HG03025 (cell line): ENCODE data around the gene DNAJB8.

Experiments used
- ATAC-seq: cut with Tn5 transposase; IDR thresholded peaks from one replicate; pipeline ENCODE4 v1.9.1; 2021; ENCODE audit warnings: mild to moderate bottlenecking, moderate library complexity; ENCODE audit not compliant: unreplicated experiment, low FRiP score

The DNAJB8 gene

DNA sequence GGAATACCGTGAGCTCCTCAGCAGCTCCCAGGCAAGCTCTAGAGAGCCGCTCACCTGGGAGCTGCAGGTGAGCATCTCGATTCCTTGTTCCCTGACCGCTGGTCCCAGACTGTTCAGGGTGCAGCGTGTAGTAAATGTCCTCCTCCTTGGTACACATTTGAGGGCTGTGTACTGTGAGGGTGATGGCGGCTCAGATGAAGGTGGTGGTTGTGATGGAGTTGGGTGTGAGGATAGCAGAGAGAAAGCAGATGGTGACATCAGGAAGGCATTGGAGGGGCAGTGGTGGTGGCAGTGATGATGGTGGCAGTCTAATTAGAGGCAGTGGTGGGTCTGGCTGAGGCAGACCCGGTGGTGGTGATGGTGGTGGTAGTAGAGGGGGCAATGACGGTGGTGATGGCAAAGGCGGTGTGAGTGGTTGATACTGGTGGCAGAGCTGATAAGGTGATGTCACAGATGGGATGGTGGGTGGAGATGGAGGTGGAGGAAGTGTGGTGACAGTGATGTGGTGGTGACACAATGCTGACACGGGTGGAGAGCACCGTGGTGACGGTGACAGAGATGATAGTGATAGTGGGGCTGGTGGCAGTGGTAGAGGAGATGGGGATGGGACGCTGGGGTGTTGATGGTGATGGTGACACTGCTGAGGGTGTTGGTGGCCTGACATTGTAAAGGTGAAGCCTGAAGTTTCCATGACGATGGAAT is at the start of gene DNAJB8:
Gene DNAJB8, minus strand, starts transcription at position 51 of the 702 bp plus-strand sequence. CDS start 3,645 bp downstream, outside the sequence.
- ATAC-seq = no peak

DNA sequence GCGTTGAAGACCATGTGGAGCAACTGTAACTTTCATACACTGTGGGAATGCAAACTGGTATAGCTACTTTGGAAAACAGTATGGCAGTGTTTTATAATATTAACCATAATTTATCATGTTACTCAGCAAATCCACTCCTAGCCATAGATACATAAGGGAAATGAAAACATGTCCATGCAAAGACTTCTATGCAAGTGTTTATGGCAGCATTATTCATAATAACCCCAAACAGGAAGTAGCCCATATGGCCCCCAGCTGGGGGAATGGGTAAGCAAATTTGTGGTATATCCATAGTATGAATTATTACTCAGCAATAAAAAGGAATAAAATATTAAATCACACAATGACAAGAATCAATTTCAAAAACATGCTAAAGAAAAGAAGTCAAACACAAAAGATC is 49.3 kb upstream of the DNAJB8 start:
- no peak for ATAC-seq

DNA sequence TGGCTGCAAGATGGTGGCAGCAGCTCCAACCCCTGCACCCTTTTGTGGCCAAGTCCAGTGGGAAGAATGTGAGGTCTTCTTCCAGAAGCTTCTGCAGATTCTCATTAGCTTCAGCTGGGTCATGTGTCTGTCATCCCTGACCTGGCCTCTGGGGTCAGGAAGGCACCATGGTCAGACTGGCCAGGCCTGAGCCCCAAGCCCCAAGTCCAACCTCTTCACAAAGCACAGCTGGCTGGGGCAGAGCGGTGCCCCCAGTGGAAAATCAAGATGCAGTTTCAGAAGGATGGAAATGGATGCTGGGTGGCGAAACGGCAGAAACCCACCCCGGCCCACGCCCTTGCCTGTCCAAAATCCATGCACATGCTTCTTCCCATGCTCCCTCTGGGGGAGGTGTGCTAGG is 42.2 kb upstream of the DNAJB8 start:
- ATAC-seq = no peak

DNA sequence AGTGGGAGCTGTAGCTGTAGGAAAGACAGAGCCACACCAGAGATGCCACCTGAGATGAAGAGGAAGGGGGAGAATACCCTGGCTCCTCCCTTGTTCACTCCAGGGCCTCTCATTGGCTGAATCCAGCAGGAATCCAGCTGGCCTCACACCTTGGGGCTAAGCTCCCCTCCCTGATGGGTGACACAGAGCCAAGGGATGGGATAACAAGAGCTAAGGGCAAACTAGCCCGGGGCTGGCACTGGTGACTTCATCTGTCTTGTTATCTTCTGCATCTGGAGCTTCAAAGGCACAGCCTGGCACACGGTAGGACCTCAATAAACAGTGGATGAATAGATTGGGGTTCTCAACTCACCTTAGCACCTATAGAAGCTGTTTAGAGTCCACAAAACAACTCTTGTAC is 40.1 kb upstream of the DNAJB8 start:
- ATAC-seq = no peak

DNA sequence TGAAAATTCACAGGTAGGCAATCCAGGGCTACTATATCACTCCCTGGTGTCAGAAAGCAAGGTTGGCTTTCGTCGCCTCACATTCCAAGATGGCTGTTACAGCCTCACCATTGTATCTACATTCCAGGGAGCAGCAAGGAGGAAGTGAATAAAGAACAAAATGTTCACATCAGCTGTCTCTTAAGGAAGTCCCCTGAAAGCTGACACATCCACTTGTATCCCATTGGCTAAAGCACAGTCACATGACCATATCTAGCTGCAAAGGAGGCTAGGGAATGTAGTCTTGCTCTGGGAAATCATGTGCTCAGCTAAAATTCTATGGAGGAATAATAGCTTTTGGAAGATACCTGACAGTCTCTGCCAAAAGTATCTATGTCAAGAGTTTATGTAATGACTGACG is 39.1 kb upstream of the DNAJB8 start:
- ATAC-seq = no peak

DNA sequence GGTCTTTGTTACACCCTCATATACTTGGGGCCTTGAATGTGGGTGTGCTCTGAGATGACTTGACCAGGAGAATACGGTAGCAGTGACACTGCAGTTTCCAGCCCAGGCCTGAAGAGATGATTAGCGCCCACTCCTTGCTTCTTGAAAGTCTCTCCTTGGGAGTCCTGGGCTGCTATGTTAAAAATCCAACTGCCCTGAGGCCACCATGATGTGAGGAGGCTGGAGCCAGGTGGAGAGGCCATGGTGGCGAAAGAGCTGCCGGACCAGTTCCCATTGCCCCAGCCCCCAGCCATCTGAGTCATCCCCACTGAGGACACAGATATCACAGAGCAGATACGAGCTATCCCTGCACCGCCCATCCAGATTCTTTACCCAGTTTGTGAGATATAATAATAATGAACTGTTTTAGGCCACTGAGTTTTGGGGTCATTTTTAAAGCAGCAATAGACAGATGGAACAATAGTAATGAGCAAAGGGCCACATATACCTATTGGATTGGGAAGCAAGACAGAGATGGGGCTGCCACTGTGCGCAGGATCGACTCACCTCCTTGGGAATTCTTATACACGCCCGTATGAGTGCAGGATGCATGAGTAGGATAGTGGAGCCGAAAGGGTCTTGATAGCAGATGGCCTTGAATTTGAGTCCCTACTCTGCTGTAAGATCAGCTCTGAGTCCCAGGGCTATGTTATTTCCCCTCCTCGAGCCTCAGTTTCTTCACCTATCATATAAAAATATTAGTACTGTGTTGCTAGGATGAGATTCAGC is 38.5 kb upstream of the DNAJB8 start:
- no peak for ATAC-seq

DNA sequence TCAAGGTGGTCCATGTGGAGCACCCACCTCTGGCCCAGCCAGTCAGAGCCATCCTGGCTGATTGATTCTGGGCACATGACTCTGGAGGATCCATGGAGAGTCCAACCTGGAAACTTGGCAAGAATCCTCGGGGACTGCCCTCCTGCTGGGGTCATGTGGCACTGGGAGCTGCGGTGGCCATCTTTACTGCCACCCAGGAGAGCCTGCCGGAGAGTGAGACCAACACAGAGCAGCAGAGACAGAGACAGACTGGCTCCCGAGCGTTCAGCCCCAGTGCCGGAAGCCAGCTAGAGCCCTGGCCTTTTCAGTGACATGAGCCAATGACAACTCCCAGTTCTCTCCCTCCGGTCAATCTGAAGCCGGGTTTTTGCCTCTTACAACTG is 37.8 kb upstream of the DNAJB8 start:
- ATAC-seq = no peak

DNA sequence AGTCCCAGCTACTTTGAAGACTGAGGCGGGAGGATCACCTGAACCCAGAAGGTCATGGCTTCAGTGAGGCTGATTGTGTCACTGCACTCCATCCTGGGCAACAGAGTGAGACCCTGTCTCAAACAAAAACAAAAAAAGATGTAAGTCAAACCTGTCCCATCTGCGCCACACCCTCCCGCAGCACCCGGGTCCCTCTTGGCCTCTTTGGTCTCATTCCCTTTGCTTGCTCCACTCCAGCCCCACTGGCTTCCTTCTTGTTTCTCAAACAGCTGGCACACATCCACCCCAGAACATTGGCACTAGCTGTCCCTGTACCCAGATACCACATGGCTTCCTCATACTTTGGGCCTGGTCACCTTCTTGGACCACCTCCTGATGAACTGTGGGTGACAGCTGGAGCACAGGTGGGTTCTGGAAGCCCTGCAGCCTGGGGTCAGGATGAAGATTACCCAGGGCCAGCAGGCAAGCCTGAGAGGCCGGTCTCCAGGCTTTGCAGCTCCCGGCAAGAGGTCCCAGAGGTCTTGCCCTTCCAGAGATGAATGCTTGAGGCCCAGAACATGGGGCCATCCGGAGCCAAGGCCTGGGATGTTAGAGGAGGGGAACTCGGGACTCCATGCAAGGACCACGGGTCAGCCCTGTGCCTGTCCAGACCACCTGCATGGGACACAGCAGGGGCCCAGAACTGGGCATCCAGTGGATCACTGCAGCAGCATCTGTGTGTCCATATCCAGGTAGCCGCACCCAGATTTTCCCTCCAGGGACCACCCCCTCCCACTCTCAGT is 37.3 kb upstream of the DNAJB8 start:
- ATAC-seq = no peak

DNA sequence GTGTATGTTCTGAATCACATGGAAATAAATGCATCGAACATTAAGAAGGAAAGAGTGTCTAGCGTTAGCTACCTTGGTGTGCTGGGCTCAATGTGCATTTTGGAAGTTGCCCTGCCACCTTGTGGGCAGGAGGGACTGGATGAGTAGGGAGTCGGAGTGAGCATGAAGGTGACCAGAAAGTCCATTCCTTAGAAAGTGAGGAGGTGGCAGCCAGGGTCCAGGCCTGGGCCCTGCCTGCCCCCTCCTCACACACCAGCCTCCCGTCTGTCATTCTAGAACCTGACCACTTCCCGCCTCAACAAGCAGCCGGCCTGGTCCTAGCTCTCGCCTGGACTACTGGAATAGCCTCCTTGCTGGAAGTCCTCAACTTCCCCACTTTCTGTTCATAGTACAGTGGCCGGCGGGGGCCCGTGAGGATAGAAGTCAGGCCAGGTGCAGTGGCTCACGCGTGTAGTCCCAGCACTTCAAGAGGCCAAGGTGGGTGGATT is 36.5 kb upstream of the DNAJB8 start:
- ATAC-seq = no peak

DNA sequence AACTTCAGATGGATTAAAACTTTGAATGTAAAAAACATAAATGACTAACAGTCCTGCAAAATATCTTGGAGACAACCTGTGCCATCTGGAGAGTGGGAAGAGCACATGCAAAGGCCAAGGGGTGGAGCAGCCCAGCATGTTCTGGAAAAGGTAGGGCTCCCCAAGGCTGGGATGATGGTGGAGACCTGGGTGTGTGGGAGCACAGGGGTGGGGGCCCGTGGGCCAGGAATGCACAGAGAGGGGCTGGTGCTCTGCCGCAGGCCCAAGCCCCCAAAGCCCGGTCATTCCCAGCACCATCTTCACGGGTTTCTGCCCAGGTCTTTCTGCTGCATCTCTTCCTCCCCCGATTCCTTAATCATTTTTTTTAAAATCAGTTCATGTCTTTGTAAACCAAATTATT is 36.0 kb upstream of the DNAJB8 start:
- ATAC-seq = no peak

DNA sequence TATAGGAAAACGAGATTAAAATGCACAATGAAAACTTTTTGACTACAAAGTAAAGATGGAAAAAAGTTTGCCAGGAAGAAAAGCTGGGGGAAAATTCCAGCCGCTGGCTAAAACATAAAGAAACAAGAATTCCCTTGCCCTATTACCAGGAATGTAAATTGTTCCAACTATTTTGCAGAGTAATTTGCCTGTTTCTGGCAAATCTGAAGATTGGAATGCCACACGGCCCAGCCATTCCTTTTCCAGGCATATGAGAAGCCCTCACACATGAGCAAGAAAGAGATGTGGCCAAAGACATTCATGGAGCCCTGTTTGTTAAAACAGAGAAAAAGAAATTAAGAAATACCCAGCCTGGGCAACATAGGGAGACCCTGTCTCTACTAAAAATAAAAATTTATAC is 34.7 kb upstream of the DNAJB8 start:
- ATAC-seq = no peak

DNA sequence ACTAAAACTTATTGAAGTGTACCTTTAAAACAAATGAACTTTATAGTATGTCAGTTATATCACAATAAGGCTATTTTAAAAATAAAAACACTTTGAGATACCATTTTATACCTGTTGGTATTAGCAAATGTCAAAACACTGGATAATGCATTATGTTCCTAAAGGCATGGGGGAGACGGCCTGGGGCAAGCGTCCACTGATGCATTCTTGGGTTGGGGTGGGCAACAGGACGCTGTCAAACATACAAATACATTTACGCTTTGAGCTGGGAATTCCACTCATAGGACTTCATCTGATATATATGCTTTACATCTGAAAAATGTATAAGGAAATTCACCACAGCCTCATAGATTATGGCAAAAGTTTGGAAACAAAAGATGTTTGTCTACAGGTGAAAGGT is 33.9 kb upstream of the DNAJB8 start:
- no peak for ATAC-seq

DNA sequence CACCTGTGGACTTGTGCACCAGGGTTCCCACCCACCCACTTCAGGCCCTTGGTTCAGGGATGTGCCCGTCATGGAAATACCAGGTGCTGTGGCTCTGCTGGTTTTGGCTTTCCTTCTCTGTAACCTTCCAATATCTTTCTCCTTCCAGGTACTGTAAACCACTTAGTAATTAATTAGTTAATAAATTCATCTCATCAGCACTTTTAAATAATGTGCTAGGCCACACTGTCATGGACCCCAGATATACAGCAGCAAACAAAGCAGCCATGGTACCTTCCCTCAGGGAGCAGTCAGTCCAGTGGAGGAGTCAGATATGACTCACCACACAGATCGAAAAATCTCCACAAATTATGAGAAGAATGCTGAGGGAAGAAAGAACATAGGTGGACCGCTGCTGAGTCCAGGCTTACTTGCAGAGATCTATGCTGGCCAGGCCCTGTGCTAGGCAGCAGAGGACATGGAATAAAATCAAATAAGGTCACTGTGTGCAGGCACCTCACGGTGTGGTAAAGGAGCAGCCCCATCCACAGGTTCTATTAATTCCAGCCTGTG is 33.1 kb upstream of the DNAJB8 start:
- no peak for ATAC-seq

DNA sequence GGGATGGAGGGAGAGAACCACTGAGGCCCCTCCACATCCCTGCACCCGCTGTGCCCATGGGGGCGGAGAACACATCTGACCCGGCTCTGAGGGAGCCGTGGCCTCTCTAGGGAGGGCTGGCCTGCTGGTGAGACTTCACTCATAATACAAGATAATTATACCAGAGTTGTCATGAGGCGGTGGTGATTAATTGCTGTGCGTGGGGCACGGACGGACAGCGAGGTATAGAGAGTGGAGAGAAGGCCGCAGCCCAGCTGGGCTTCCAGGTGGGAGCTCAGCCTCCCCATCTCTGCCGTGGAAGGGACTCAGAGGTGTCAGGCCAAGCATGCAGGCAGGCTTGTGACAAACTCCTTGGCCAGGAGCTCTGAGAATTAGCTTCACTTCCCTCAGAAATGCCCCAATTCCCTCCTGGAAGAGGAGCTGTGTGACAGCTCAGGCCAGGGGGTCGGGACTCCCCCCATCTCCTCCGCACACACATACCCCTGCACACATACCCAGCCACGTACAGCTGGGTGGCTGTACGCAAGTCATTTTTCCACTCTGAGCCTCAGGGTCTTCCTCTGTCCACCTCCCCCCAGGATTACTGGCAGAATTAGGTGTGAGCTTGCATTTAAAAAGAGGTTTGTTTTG is 32.3 kb upstream of the DNAJB8 start:
- ATAC-seq = no peak

DNA sequence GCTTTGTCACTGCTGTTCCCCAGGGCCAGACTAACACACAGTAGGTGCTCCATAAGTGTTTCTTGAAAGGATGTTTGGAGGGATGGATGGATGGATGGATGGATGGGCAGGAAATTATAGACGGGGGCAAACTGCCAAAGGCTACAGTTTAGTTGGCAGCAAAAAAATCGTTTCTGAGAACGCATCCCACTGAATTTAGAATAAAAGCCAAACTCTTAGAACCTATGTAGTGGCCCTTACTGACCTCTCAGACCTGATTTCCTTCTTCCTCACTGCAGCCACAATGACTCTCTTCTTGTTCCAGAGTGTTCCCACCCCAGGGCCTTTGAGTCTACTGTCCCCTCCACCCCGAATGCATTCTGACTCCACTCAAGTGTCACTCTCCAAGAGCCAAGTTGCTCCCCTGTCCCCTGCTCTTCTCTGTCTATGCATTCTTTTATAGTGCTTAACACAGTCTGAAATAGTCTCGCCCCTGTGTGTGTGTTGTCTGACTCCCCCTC is 31.5 kb upstream of the DNAJB8 start:
- ATAC-seq = no peak

DNA sequence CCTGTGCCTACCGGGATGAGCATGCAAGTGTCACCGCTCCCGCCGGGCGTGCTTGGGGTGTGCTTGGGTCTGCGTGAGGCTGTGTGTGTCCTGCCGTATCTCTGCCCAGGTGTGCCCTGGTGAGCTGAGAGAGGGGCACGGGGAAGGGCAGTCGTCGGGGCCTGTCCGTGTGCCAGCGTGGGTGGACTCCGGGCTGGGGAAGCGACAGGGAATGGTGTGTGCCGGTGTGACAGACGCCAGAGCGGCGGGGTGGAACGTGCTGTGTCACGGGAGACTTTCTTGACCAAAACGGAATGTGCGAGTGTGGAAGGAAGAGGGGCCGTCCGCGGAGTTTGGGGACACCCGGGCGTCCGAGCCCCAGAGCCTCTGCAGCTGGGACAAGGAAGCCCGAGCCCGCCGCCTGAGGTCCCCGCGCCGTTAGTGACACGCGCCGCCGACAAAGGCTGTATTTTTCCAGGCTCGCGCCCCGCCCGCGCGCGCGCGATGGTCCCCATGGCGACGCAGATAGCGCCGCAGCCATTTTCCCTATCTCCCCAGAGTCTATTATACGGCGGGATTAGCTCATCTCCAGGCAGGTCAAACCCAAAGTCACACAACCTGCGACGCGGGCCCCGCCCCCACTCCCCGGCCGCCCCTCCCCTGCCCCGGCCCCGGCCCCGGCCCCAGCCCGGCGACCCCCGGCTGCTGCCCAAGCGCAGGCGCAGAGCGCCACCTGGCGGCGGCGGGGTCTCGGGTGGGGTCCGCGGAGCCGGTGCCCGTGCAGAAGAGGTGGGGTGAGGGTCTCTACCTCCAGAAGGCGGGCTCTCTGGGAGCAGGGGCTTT is 30.8 kb upstream of the DNAJB8 start:
- no peak for ATAC-seq

DNA sequence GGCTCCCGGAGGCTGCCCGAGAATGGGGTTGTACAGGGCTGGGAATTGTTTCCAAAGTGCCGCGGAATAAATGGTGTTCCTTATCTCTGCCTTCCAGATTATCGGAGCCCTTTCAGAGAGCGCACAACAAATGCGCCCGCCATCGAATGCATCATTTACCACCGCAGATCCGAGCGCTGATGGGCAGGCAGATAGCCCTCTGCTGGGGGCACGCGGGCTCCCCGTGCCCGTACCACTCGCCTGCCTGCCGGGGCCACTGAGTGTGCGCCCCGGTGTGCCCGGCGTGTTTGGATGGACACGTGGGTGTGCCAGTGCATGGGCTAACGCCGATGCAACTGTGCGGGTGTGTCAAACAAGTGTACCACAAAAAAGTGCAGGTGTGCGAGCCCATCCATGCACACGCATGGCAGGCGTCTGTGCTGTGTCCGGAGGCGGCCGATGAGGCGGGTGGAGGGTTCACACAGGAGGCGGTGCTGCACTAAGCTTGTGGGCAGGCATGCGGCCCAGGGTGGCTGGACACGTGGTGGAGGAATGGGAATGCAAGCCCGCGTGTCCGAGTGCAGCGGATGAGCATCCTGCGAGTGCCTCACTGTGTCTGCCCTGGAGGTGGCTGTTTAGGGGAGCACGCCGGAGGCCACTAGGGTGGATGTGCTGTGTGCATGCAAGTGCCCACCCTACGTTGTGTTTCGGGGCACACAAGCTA is 30.1 kb upstream of the DNAJB8 start:
- ATAC-seq = no peak

DNA sequence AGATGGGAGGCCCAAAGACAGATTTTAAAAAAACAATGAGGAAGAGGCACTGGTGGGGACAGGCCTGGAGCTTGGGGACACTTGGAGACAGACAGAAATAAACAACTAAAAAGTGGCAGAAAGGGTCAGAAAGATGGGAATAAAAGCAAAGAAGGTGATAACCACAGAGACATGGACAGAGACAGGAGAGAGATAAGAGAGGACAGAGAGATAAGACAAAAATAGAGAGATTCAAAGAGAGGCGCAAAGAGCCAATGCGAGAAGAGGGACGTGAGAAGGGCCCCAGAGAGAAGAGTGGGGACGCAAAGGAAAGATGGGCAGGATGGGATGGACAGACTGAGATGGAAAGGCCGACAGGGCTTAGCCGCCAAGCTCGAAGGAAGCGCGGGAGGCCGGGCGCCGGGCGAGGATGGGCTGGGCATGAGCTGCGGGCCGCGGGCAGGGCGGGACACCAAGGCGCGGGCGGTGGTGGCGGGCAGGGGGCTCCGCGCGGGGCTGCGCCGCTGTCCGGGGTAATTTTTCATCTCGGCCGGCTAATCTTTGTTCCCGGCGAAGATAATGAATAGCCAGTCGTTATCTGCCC is 29.4 kb upstream of the DNAJB8 start:
- no peak for ATAC-seq
